ENCODE results near the gene GRID2.

- TF ChIP-seq POLR2A (IDR thresholded peaks at IDR 0.05) (no peak), CTCF (IDR thresholded peaks at IDR 0.05) (no peak)
Measured at GRCh38 chr4:93813092-93813491, 1509.3 kb downstream of the GRID2 start.
